HepG2 (cell line): ENCODE measurements around the gene STX4. TPM values are rescaled to one million over a fixed set of nuclear protein-coding genes. Genes with fewer than 3 reads are reported as not detected.

Experiments
- ARNT ChIP-seq: fragments of 450-650 bp; IDR thresholded peaks from 2 replicates; pipeline ENCODE4 v1.6.1; 2017
- ARNTL ChIP-seq: sonication (generic); formaldehyde crosslinking; IDR thresholded peaks from 2 replicates; pipeline ENCODE4 v1.4.0; 2020; ENCODE audit warnings: mild to moderate bottlenecking, missing genetic modification reagents
- ATF7-NPFF ChIP-seq: sonication (generic); formaldehyde crosslinking; IDR thresholded peaks from 2 replicates; pipeline ENCODE4 v1.8.1; 2023; ENCODE audit warnings: mild to moderate bottlenecking, low read depth, missing genetic modification reagents, moderate library complexity
- CBX2 ChIP-seq, 2 experiments: fragments of 200-600 bp in 1 of 2; sonication (generic); formaldehyde crosslinking in 1 of 2; IDR thresholded peaks; 2 replicates each; pipeline versions ENCODE4 v1.7.0 to v1.8.1; 2018 to 2022; ENCODE audit warnings: low read depth in 2 of 2, low read length in 1 of 2, mild to moderate bottlenecking in 1 of 2, missing genetic modification reagents in 1 of 2
- CEBPG ChIP-seq: IDR thresholded peaks from 2 replicates; pipeline ENCODE4 v1.6.1; 2016
- FOXC1 ChIP-seq: sonication (generic); formaldehyde crosslinking; IDR thresholded peaks from 2 replicates; pipeline ENCODE4 v1.8.0; 2022; ENCODE audit warnings: mild to moderate bottlenecking, missing genetic modification reagents, borderline replicate concordance
- GABPA ChIP-seq, 2 experiments: IDR thresholded peaks; 2 replicates each; pipeline ENCODE4 v1.6.1; 2011 to 2016; ENCODE audit warnings: low read depth in 2 of 2, low read length in 1 of 2, missing biosample characterization in 1 of 2, missing genetic modification characterization in 1 of 2
- HMGA1 ChIP-seq: sonication (generic); formaldehyde crosslinking; conservative IDR thresholded peaks from 2 replicates; pipeline ENCODE4 v1.4.0; 2020; ENCODE audit warnings: missing genetic modification reagents
- HNF4A ChIP-seq: sonication (generic); formaldehyde crosslinking; IDR thresholded peaks from 2 replicates; pipeline ENCODE4 v1.4.0; 2020; ENCODE audit warnings: missing genetic modification reagents
- ISX ChIP-seq: sonication (generic); formaldehyde crosslinking; conservative IDR thresholded peaks from 2 replicates; pipeline ENCODE4 v1.5.0; 2020; ENCODE audit warnings: missing genetic modification reagents
- POLR2AphosphoS5 ChIP-seq: IDR thresholded peaks from 2 replicates; pipeline ENCODE4 v1.6.1; 2012; ENCODE audit warnings: low read depth, low read length
- REPIN1 ChIP-seq: sonication (generic); formaldehyde crosslinking; IDR thresholded peaks from 2 replicates; pipeline ENCODE4 v1.8.0; 2022; ENCODE audit warnings: missing genetic modification reagents, low read depth, mild to moderate bottlenecking, borderline replicate concordance
- SUZ12 ChIP-seq: fragments of 150-350 bp; IDR thresholded peaks from 2 replicates; pipeline ENCODE4 v1.6.1; 2014; ENCODE audit warnings: low read depth, low read length
- THYN1 ChIP-seq: sonication (generic); formaldehyde crosslinking; IDR thresholded peaks from 2 replicates; pipeline ENCODE4 v1.8.1; 2023; ENCODE audit warnings: low read depth, mild to moderate bottlenecking, moderate library complexity, missing genetic modification reagents, borderline replicate concordance
- TOPORS ChIP-seq: sonication (generic); formaldehyde crosslinking; IDR thresholded peaks from 2 replicates; pipeline ENCODE4 v1.8.0; 2023; ENCODE audit warnings: mild to moderate bottlenecking, missing genetic modification reagents
- TRIM24 ChIP-seq: sonication (generic); formaldehyde crosslinking; IDR thresholded peaks from 2 replicates; pipeline ENCODE4 v1.8.0; 2022; ENCODE audit warnings: mild to moderate bottlenecking, missing genetic modification reagents
- U2AF1 ChIP-seq: fragments of 200-400 bp; formaldehyde crosslinking; optimal IDR thresholded peaks from 2 replicates; pipeline ENCODE3; 2017; ENCODE audit warnings: mild to moderate bottlenecking, low read depth, low read length
- ZBTB7B ChIP-seq: sonication (generic); formaldehyde crosslinking; IDR thresholded peaks from 2 replicates; pipeline ENCODE4 v1.4.0; 2020; ENCODE audit warnings: missing genetic modification reagents
- ZNF3 ChIP-seq: IDR thresholded peaks from 2 replicates; pipeline ENCODE4 v1.7.0; 2017; ENCODE audit warnings: inconsistent platforms
- ZNF879 ChIP-seq: sonication (generic); formaldehyde crosslinking; IDR thresholded peaks from 2 replicates; pipeline ENCODE4 v1.8.1; 2023; ENCODE audit warnings: missing genetic modification reagents
- polyA plus RNA-seq, 8 experiments: library from polyadenylated mRNA; depleted of rRNA in 3 of 8; stranded (reverse) in 7 of 8; unstranded in 1 of 8; fragments of >200 nt; fragmentation: Illumina TruSeq in 4 of 8; extraction: Trizol in 4 of 8; gene quantifications; 2 replicates each; pipeline versions ENCODE4 v1.2.1 to v1.2.3, GENCODE V29; 2011 to 2016; ENCODE audit warnings: low read depth in 4 of 8, missing spikeins in 1 of 8, mixed read lengths in 1 of 8; ENCODE audit not compliant: insufficient read depth in 1 of 8
- total RNA-seq, 5 experiments: library from RNA; depleted of rRNA; stranded (reverse); fragments of >200 nt; fragmentation: Illumina TruSeq; extraction: Trizol; gene quantifications; 2 replicates each; pipeline ENCODE4 v1.2.3, GENCODE V29; 2016; ENCODE audit warnings: low read depth in 1 of 5
- TF ChIP-seq, protein P1 (sequence below): sonication (generic); formaldehyde crosslinking; IDR thresholded peaks from 2 replicates; pipeline ENCODE4 v1.4.0; 2020; ENCODE audit warnings: missing genetic modification reagents, borderline replicate concordance
- TF ChIP-seq, protein P2 (sequence below): sonication (generic); formaldehyde crosslinking; IDR thresholded peaks from 2 replicates; pipeline ENCODE4 v1.5.1; 2020; ENCODE audit warnings: missing genetic modification reagents, mild to moderate bottlenecking, borderline replicate concordance
- TF ChIP-seq, protein P3 (sequence below): sonication (generic); formaldehyde crosslinking; IDR thresholded peaks from 2 replicates; pipeline ENCODE4 v1.8.0; 2022; ENCODE audit warnings: mild to moderate bottlenecking, missing genetic modification reagents, moderate library complexity

STX4 gene
- total and polyA plus RNA-seq, 2 of the 13 experiments (the other 11 are each of a cell fraction or from before 2014, with no cell fraction given): 29.2 to 34.6 TPM

DNA sequence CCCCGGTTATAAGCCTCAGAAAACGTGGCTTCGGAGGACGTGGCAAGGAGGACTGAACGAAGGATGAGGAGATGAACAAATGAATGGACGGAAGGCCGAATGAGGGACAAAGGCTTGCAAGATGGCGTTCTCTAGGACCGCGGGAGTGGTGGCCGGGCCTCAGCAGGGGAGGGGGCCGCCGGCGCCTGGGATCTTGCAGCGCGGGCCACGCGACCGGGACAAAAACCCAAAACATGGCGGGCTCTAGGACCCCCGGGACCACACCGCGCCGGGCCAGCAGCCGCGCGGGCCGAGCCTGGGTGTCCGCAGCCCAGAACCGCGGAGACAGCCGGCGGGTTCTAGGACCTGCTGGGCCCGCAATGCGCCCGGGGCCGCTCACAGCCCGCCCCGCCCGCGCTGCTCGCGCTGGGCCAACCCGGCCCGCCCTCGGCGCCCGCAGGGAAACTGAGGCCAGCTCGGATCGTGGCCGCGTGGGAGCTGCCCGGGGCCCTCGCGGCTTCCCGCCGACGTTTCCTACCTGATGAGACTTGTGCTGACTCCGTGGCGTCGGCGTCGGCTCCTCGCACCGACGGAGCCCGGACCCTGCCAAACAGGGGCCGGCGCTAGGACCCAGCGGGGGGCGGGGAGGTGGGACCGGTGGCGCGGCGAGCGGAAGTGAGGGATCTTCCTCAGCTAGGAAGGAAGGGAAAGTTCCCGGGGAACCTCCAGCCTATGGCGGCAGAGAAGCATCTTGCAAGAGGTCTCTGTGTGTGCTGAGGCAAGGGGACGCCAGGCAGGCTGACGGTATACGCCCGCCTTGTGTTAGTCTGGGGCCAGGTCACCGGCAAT lies 40.0 kb downstream of the STX4 start (continued):
- TF ChIP-seq U2AF1: peak; percentile 14
- no peak for TF ChIP-seq ZNF879
- TF ChIP-seq ARNT: no peak
- TF ChIP-seq HMGA1 (CRISPR knock-in tag): no peak
- no peak; the same call in 1 of the 2 replicates for TF ChIP-seq ATF7-NPFF
- no peak for TF ChIP-seq THYN1 (CRISPR knock-in tag)
- peak; percentile 81; the same call in 1 of the 2 replicates for TF ChIP-seq FOXC1 (CRISPR knock-in tag)
- TF ChIP-seq, protein P1, sequence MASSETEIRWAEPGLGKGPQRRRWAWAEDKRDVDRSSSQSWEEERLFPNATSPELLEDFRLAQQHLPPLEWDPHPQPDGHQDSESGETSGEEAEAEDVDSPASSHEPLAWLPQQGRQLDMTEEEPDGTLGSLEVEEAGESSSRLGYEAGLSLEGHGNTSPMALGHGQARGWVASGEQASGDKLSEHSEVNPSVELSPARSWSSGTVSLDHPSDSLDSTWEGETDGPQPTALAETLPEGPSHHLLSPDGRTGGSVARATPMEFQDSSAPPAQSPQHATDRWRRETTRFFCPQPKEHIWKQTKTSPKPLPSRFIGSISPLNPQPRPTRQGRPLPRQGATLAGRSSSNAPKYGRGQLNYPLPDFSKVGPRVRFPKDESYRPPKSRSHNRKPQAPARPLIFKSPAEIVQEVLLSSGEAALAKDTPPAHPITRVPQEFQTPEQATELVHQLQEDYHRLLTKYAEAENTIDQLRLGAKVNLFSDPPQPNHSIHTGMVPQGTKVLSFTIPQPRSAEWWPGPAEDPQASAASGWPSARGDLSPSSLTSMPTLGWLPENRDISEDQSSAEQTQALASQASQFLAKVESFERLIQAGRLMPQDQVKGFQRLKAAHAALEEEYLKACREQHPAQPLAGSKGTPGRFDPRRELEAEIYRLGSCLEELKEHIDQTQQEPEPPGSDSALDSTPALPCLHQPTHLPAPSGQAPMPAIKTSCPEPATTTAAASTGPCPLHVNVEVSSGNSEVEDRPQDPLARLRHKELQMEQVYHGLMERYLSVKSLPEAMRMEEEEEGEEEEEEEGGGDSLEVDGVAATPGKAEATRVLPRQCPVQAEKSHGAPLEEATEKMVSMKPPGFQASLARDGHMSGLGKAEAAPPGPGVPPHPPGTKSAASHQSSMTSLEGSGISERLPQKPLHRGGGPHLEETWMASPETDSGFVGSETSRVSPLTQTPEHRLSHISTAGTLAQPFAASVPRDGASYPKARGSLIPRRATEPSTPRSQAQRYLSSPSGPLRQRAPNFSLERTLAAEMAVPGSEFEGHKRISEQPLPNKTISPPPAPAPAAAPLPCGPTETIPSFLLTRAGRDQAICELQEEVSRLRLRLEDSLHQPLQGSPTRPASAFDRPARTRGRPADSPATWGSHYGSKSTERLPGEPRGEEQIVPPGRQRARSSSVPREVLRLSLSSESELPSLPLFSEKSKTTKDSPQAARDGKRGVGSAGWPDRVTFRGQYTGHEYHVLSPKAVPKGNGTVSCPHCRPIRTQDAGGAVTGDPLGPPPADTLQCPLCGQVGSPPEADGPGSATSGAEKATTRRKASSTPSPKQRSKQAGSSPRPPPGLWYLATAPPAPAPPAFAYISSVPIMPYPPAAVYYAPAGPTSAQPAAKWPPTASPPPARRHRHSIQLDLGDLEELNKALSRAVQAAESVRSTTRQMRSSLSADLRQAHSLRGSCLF (CRISPR knock-in tag): no peak
- TF ChIP-seq CBX2 (IDR thresholded peaks at IDR 0.05; ENCODE audit: low read depth, low read length): no peak
- TF ChIP-seq CBX2 (CRISPR knock-in tag; IDR thresholded peaks at IDR 0.05; ENCODE audit: low read depth): no peak
- no peak for TF ChIP-seq TOPORS (CRISPR knock-in tag)
- no peak for TF ChIP-seq SUZ12
- peak; percentile 31 for TF ChIP-seq HNF4A (CRISPR knock-in tag)
- TF ChIP-seq, protein P2, sequence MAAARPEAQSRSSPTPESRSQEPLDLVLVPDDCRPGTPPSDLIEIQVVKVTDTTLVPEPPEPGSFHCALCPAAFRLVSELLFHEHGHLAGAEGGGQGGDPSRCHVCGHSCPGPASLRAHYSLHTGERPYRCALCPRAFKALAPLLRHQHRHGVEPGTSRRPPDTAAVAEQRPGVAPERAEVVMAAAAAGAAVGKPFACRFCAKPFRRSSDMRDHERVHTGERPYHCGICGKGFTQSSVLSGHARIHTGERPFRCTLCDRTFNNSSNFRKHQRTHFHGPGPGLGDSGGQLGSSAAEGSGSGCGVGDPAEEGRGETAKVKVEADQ: no peak
- TF ChIP-seq, protein P3, sequence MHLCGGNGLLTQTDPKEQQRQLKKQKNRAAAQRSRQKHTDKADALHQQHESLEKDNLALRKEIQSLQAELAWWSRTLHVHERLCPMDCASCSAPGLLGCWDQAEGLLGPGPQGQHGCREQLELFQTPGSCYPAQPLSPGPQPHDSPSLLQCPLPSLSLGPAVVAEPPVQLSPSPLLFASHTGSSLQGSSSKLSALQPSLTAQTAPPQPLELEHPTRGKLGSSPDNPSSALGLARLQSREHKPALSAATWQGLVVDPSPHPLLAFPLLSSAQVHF (CRISPR knock-in tag): no peak
- TF ChIP-seq ZNF3: peak; percentile 53; the same call in 1 of the 2 replicates
- no peak; the same call in 1 of the 2 replicates for TF ChIP-seq ARNTL (CRISPR knock-in tag)
- TF ChIP-seq GABPA (IDR thresholded peaks at IDR 0.05; ENCODE audit: low read depth, low read length): peak; percentile 83
- TF ChIP-seq GABPA (CRISPR knock-in tag; IDR thresholded peaks at IDR 0.05; ENCODE audit: low read depth): peak; percentile 55; the same call in 1 of the 2 replicates
- peak; percentile 89 for TF ChIP-seq ZBTB7B (CRISPR knock-in tag)
- no peak for TF ChIP-seq REPIN1
- peak; percentile 88 for TF ChIP-seq ISX
- TF ChIP-seq POLR2AphosphoS5: peak; percentile 63
- no peak for TF ChIP-seq CEBPG (CRISPR knock-in tag)
- TF ChIP-seq TRIM24 (CRISPR knock-in tag): no peak
